Sigmoid colon (tissue), 4 donors: Measurements from ENCODE around the gene PIK3R4.

ENCODE experiments used
- POLR2A ChIP-seq, 2 donors: fragments of 450-650 bp; IDR thresholded peaks; one replicate each; pipeline ENCODE4 v1.6.1; 2016; ENCODE audit warnings: antibody characterized with exemption in 2 of 2, mild to moderate bottlenecking in 2 of 2, moderate library complexity in 2 of 2
- POLR2AphosphoS5 ChIP-seq, 4 donors: sonication (generic); formaldehyde crosslinking; IDR thresholded peaks; one replicate each; pipeline ENCODE4 v1.6.1; 2017; ENCODE audit warnings: antibody characterized with exemption in 4 of 4
- TF ChIP-seq, protein P1 (sequence below), 4 experiments: fragments of 450-650 bp in 3 of 4; fragments of 200-600 bp in 1 of 4; IDR thresholded peaks; one replicate each; pipeline ENCODE4 v1.5.1; 2016 to 2019; ENCODE audit warnings: antibody characterized with exemption in 4 of 4, mild to moderate bottlenecking in 3 of 4, moderate library complexity in 2 of 4

DNA sequence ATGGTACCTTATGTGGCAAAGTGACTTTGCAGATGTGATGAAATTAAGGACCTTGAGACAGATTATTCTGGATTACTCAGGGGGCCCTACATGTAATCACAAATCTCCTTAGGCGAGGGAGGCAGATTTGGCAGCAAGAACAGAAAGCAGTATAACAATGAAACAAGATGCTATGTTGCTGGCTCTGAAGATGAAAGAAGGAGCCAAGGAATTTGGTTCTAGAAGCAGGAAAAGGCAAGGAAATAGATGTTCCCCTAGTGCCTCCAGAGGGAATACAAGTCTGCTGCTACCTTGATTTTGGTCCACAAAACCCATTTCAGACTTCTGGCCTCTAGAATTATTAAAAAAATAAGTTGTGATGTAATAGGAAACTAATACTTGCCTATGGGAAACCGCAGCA is 64.5 kb downstream of the PIK3R4 start:
- TF ChIP-seq, protein P1, sequence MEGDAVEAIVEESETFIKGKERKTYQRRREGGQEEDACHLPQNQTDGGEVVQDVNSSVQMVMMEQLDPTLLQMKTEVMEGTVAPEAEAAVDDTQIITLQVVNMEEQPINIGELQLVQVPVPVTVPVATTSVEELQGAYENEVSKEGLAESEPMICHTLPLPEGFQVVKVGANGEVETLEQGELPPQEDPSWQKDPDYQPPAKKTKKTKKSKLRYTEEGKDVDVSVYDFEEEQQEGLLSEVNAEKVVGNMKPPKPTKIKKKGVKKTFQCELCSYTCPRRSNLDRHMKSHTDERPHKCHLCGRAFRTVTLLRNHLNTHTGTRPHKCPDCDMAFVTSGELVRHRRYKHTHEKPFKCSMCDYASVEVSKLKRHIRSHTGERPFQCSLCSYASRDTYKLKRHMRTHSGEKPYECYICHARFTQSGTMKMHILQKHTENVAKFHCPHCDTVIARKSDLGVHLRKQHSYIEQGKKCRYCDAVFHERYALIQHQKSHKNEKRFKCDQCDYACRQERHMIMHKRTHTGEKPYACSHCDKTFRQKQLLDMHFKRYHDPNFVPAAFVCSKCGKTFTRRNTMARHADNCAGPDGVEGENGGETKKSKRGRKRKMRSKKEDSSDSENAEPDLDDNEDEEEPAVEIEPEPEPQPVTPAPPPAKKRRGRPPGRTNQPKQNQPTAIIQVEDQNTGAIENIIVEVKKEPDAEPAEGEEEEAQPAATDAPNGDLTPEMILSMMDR (IDR thresholded peaks at IDR 0.05) = no peak
- no peak for TF ChIP-seq POLR2A (IDR thresholded peaks at IDR 0.05)
- no peak for TF ChIP-seq POLR2AphosphoS5 (IDR thresholded peaks at IDR 0.05)
